ENCODE measurements around the gene RALGAPA1. TPM values are rescaled to one million over a fixed set of nuclear protein-coding genes. Genes with fewer than 3 reads are reported as not detected.

RALGAPA1 gene
- polyA plus RNA-seq, 1 of the 3 experiments (the other 2 are of a cell fraction): 3.6 TPM

DNA sequence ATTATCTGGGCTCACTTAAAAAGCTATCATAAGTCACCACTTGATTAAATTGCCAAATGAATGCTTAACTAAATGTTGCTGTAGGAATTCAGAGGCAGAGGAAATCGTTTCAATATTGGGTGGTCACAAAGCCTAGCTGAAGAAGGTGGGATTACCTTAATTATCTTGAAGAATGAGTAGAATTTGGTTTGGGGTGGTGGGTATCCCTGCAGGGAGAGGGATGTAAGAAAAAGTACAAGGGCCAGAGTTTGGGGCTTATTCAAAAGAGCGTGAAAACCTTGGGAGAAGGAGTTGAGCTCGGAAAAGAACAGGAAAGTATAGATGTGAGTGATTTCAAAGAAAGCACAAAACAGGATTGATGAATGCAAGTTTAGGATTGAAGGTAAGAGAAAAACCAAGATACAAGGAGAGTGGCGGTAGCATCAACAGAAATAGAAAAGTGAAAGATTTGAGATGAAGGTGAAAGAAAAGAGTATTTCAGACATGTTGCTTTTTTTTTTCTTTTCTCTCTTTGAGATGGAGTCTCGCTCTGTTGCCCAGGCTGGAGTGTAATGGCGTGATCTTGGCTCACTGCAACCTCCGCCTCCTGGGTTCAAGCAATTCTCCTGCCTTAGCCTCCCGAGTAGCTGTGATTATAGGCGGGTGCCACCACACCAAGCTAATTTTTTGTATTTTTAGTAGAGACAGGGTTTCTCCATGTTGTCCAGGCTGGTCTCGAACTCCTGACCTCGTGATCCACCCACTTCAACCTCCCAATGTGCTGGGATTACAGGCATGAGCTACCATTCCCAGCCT lies 18.8 kb upstream of the RALGAPA1 start (continued):
- TF ChIP-seq, protein P1, sequence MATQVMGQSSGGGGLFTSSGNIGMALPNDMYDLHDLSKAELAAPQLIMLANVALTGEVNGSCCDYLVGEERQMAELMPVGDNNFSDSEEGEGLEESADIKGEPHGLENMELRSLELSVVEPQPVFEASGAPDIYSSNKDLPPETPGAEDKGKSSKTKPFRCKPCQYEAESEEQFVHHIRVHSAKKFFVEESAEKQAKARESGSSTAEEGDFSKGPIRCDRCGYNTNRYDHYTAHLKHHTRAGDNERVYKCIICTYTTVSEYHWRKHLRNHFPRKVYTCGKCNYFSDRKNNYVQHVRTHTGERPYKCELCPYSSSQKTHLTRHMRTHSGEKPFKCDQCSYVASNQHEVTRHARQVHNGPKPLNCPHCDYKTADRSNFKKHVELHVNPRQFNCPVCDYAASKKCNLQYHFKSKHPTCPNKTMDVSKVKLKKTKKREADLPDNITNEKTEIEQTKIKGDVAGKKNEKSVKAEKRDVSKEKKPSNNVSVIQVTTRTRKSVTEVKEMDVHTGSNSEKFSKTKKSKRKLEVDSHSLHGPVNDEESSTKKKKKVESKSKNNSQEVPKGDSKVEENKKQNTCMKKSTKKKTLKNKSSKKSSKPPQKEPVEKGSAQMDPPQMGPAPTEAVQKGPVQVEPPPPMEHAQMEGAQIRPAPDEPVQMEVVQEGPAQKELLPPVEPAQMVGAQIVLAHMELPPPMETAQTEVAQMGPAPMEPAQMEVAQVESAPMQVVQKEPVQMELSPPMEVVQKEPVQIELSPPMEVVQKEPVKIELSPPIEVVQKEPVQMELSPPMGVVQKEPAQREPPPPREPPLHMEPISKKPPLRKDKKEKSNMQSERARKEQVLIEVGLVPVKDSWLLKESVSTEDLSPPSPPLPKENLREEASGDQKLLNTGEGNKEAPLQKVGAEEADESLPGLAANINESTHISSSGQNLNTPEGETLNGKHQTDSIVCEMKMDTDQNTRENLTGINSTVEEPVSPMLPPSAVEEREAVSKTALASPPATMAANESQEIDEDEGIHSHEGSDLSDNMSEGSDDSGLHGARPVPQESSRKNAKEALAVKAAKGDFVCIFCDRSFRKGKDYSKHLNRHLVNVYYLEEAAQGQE (IDR thresholded peaks at IDR 0.05; ENCODE audit: low read depth, low read length): no peak

DNA sequence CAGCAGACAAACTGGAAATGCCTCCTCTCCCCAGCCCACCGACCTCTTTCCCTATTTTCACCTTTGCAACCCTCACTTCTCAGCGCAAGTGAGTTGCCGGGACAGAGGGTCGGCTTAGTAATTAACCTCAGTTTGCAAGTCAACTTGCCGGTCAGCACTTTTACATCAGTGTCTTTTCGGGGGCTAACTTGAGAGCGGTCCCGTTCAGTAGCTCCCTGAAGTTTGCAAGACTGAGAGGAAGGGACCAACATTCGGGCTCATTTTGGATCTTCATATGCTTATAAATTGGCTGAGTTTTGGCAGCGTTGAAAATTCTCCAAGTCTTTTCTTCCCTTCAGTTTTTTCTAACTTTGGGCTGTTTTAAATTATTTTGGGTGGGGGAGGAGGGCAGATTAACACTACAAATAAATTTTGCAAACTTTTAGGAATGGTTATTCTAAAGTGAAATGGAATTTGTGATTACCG lies 17.9 kb upstream of the RALGAPA1 start:
- CTCF ChIA-PET: interaction anchor here (0.9 to 1.8 kb wide), 4 partner anchors 10 to 423 kb away, joined by 3 to 10 read pairs (median 4); no protein-coding TSS in a partner anchor
- Histone ChIP-seq H3K4me1 (ENCODE audit: control insufficient read depth in 1 of 2, insufficient read depth in 2 of 2, low read depth in 1 of 2, low read length in 1 of 2) (peaks cover 0 to 5% of the 10 kb centered on the region in 2 experiments; a peak in 2 of 4 replicates), H3F3A (replicated peaks; ENCODE audit: insufficient read depth) (peaks cover 11% of the 10 kb centered on the region), H2AFZ (ENCODE audit: low read depth) (peak overlapping the region; percentile 63; the same call in 1 of the 2 replicates), H3K79me2 (ENCODE audit: insufficient read depth) (peaks cover 28% of the 10 kb centered on the region), H3K9ac (peak overlapping the region; percentile 91; the same call in 1 of the 2 replicates), H3K36me3 (replicated peaks in 1 of 2; ENCODE audit: control insufficient read depth in 1 of 2, insufficient read depth in 2 of 2, low read length in 1 of 2) (peaks cover 7% of the 10 kb centered on the region in 2 experiments), H3K27ac (ENCODE audit: low read depth in 2 of 2, low read length in 1 of 2) (peak overlapping the region; percentile 95 to 99; a peak in 3 of 4 replicates), H3K4me2 (peak overlapping the region; percentile 89), H4K20me1 (ENCODE audit: insufficient read depth) (0 out of 2 replicates have a peak, but pooled peaks cover 4% of the 10 kb centered on the region), H3K9me2 (no peaks in the 10 kb centered on the region), H3K27me3 (ENCODE audit: insufficient read depth) (no peaks in the 10 kb centered on the region), H3K9me3 (no peaks in the 10 kb centered on the region), H3K4me3 (ENCODE audit: low read depth in 2 of 2, low read length in 1 of 2) (peak overlapping the region; percentile 88 to 94)
- under 1% methylated on average over 11 of the region's 11 CpGs for WGBS (ENCODE audit: low lambda C conversion rate)
- TF ChIP-seq CHD2 (IDR thresholded peaks at IDR 0.05; ENCODE audit: low read length, partially characterized antibody) (no peak), POLR2AphosphoS5 (IDR thresholded peaks at IDR 0.05; ENCODE audit: low read depth, low read length) (no peak), SIN3A (IDR thresholded peaks at IDR 0.05; ENCODE audit: borderline replicate concordance, low read depth, low read length) (no peak), TEAD4 (IDR thresholded peaks at IDR 0.05; ENCODE audit: borderline replicate concordance, insufficient read depth) (no peak), NFIC (IDR thresholded peaks at IDR 0.05; ENCODE audit: borderline replicate concordance) (no peak)
- TF ChIP-seq, protein P2, sequence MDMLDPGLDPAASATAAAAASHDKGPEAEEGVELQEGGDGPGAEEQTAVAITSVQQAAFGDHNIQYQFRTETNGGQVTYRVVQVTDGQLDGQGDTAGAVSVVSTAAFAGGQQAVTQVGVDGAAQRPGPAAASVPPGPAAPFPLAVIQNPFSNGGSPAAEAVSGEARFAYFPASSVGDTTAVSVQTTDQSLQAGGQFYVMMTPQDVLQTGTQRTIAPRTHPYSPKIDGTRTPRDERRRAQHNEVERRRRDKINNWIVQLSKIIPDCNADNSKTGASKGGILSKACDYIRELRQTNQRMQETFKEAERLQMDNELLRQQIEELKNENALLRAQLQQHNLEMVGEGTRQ (IDR thresholded peaks at IDR 0.05; ENCODE audit: borderline replicate concordance, low read depth, low read length): no peak
- TF ChIP-seq, protein P3, sequence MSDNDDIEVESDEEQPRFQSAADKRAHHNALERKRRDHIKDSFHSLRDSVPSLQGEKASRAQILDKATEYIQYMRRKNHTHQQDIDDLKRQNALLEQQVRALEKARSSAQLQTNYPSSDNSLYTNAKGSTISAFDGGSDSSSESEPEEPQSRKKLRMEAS (IDR thresholded peaks at IDR 0.05; ENCODE audit: low read depth): no peak
- POLR2A ChIA-PET: interaction anchor here (0.6 to 1.7 kb wide), 8 partner anchors 8 to 844 kb away, joined by 3 to 11 read pairs (median 3); partner anchors contain the start of genes INSM2, RALGAPA1 and SRP54
- no peak for DNase-seq
